IPS-18a (cell line): Measurements from ENCODE around the gene ZBTB18.

Experiments
- H3K27ac ChIP-seq: one replicate; pipeline ENCODE4 v1.5.1; 2013; ENCODE audit warnings: low read length
- H3K27me3 ChIP-seq: one replicate; pipeline ENCODE4 v1.6.1; 2013; ENCODE audit warnings: mild to moderate bottlenecking, low read length; ENCODE audit not compliant: control insufficient read depth, insufficient read depth
- H3K36me3 ChIP-seq: one replicate; pipeline ENCODE4 v1.6.1; 2013; ENCODE audit warnings: low read depth, low read length; ENCODE audit not compliant: control insufficient read depth
- H3K4me1 ChIP-seq: one replicate; pipeline ENCODE4 v1.6.1; 2013; ENCODE audit warnings: low read depth, low read length; ENCODE audit not compliant: control insufficient read depth
- H3K4me3 ChIP-seq: one replicate; pipeline ENCODE4 v1.5.1; 2013; ENCODE audit warnings: low read length
- H3K9ac ChIP-seq: one replicate; pipeline ENCODE4 v1.6.1; 2013; ENCODE audit warnings: mild to moderate bottlenecking, low read length, moderate library complexity
- H3K9me3 ChIP-seq: one replicate; pipeline ENCODE4 v1.6.1; 2013; ENCODE audit warnings: low read depth, low read length; ENCODE audit not compliant: control insufficient read depth

The ZBTB18 gene

DNA sequence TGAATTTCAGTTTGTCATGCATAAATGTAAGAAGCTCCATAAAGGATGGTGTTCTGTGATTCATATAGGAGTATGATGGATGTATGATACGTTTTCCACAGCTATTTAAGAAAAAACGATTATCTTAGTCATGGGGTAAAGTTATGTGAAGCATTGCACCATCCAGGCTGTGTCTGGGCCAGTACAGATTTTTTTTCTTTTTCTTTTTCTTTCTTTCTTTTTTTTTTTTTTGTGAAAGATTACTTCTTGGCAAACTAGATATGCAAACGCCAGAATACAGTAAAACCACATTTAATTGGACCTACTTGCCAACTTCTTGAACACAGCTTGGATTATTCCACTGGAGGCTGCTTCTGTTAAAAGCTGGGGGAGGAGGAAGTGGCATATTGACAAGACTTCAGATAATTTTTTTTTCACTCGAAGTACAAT lies 14.9 kb downstream of the ZBTB18 start:
- Histone ChIP-seq H3K36me3 (no peaks in the 10 kb centered on the region), H3K9me3 (no peaks in the 10 kb centered on the region), H3K27me3 (peaks cover 8% of the 10 kb centered on the region), H3K4me1 (peaks cover 18% of the 10 kb centered on the region), H3K4me3 (no peak overlapping the region), H3K9ac (no peak overlapping the region), H3K27ac (no peak overlapping the region)

DNA sequence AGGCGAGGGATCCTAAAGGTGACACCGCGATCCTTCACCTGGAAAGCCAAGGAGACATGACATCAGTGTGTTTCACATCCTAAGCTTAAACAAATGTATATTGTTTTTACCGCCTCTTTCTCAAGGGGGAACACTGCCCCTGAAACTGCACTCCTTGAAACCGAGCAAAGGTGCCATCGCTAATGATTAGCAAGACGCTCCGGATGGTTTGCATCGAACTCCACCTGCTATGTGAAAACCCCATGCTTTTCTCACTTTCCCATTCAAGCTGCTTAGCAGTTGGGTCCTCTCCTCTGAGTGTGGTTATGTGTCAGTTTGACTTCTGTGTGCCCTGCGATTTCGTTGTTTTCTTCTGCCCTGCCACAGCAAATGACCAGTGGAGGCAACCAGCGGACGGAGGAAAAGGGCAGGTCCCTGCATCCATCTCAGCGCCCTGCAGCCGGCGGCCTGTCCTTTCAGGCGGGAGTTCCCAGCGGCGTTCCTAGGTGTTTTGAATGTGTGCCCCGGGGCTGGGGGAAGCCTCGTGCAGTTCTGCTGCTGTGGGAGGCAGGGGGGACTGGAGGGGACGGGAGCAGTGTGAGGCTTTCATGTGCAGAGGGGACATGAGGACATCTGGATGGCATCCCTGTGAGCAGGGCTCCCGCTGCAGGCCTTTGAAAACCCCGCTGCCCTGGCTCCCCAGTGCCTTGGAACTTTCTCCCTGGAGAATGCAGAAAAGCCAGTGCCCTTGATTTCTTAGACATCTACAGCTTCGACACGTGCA lies 16.1 kb downstream of the ZBTB18 start:
- Histone ChIP-seq H3K27ac (no peak overlapping the region), H3K9me3 (no peaks in the 10 kb centered on the region), H3K9ac (peak overlapping the region; percentile 5), H3K36me3 (no peaks in the 10 kb centered on the region), H3K4me3 (no peak overlapping the region), H3K27me3 (peaks cover 8% of the 10 kb centered on the region), H3K4me1 (peaks cover 17% of the 10 kb centered on the region)

DNA sequence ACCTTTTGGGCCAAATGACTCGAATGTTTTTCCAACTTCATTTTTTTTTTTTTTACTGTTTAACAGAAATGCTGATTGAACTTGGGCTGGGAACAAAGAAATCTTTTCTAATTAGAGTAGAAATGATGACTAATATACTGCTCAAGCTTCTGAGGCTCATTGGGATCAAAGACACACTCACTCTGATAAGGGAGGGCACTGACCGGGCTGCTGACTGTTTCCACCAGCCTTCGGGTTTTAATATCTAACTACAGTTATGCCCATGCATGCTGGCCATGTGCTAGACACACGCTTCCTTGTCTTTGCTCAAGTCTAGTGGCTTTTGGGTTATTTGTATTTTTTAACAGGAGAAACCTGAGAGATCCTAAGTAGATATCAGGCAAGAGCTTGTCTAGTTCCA lies 16.8 kb downstream of the ZBTB18 start:
- Histone ChIP-seq H3K36me3 (no peaks in the 10 kb centered on the region), H3K9me3 (no peaks in the 10 kb centered on the region), H3K4me3 (no peak overlapping the region), H3K27me3 (peaks cover 8% of the 10 kb centered on the region), H3K9ac (no peak overlapping the region), H3K4me1 (peaks cover 10% of the 10 kb centered on the region), H3K27ac (no peak overlapping the region)

DNA sequence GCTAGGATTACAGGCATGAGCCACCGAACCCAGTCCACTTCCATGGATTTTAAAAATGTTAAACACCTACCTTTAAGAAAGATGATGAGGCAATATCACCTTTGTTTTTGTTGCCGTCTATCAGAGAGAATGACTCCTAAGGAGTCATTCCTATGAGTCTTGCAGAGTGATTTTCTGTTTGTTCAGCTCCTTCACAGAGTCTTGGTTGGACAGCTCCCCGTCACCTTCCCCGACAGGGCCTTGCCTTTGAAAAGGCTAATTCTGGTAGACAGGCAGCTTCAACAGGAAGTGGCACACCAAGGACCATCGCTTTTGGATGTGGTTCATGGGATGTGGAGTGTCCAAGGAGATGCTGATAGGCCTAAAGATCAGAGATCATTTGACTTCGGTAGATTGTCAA lies 17.5 kb downstream of the ZBTB18 start:
- peaks cover 8% of the 10 kb centered on the region for H3K27me3 ChIP-seq
- no peak overlapping the region for H3K4me3 ChIP-seq
- no peaks in the 10 kb centered on the region for H3K9me3 ChIP-seq
- no peak overlapping the region for H3K27ac ChIP-seq
- peaks cover 7% of the 10 kb centered on the region for H3K4me1 ChIP-seq
- no peak overlapping the region for H3K9ac ChIP-seq
- H3K36me3 ChIP-seq = no peaks in the 10 kb centered on the region

DNA sequence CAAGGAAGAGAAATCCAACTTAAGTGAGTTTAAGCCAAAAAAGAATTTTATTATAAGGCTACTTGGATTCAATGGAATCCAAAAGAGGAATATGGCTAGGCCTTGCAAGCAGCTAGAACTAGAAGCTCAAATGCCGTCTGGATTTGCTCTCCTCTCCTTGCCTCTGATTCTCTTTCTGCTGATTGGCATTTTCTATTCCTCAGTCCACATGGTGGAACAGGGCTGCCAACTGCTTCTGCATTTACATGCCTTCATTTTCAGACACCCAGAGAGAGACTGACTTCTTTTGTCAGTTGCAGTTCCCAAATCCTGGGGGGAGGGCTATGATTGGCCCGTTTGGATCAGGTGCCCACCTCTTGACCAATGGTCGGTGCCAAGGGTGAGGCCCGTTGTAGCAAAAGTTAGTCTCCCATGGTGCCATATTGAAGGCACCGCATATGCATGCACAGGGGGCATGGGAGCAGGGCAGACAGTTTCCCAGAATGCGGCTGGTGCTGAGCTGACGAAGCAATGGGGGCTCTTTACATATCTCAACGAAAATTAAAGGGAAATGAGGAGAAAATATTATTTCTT lies 18.3 kb downstream of the ZBTB18 start:
- Histone ChIP-seq H3K9ac (no peak overlapping the region), H3K27me3 (peaks cover 8% of the 10 kb centered on the region), H3K36me3 (no peaks in the 10 kb centered on the region), H3K4me1 (peaks cover 7% of the 10 kb centered on the region), H3K27ac (no peak overlapping the region), H3K4me3 (no peak overlapping the region), H3K9me3 (no peaks in the 10 kb centered on the region)

DNA sequence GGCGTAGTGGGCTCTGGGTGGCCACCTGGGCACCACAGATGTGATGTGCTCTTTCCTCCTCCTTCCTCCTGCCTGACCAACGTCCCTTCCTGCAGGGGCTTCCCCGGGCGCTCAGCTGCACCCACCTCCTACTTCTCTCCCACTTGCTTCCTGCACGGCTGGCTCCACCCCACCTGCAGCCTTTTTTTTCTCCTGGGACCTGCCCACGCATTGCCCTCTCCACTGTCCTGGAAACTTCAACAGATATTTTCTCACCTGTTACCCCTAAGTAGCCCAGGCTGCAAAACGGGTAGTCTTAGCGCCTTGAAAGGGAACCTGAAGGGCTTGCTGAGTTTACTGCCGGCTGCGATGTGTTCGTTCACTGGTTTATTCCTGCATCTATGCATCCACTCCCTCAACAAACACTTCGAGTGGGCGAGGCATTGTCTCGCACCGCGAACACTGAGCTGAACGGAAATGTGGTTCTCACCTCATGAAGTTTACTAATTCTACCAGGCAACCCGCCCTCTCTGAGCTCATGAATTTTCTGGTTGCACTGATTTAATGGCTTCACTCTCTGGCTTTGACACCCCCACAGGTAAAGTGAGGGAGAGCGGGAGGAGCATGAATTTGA lies 23.6 kb downstream of the ZBTB18 start:
- H3K9ac ChIP-seq = no peak overlapping the region
- H3K27ac ChIP-seq = no peak overlapping the region
- peaks cover 14% of the 10 kb centered on the region for H3K4me1 ChIP-seq
- no peaks in the 10 kb centered on the region for H3K27me3 ChIP-seq
- no peak overlapping the region for H3K4me3 ChIP-seq
- H3K36me3 ChIP-seq = no peaks in the 10 kb centered on the region
- H3K9me3 ChIP-seq = no peaks in the 10 kb centered on the region

DNA sequence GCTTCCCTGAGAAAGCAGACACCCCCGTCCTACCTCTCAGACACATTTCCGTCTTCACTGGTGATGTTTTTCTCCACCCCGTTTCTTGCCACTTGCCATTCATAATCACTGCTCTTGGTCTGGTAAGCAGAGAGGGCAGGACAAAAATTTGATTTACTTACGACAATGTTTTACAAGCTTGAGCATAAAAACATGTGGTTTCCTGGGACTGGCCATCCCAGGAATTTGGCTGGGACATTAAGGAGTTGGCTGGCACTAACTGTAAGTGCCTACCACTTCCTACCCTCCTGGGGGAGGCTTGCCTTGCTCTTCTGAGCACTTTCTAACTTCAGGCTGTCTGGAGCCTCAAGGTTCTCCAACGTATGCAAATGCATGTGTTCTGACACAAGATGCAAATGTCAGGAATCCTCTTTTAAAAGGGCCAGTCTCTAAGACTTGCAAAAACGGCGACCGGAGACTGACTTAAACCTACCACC lies 24.2 kb downstream of the ZBTB18 start:
- no peak overlapping the region for H3K27ac ChIP-seq
- no peaks in the 10 kb centered on the region for H3K27me3 ChIP-seq
- no peaks in the 10 kb centered on the region for H3K9me3 ChIP-seq
- H3K4me3 ChIP-seq = no peak overlapping the region
- H3K9ac ChIP-seq = no peak overlapping the region
- peaks cover 14% of the 10 kb centered on the region for H3K4me1 ChIP-seq
- no peaks in the 10 kb centered on the region for H3K36me3 ChIP-seq

DNA sequence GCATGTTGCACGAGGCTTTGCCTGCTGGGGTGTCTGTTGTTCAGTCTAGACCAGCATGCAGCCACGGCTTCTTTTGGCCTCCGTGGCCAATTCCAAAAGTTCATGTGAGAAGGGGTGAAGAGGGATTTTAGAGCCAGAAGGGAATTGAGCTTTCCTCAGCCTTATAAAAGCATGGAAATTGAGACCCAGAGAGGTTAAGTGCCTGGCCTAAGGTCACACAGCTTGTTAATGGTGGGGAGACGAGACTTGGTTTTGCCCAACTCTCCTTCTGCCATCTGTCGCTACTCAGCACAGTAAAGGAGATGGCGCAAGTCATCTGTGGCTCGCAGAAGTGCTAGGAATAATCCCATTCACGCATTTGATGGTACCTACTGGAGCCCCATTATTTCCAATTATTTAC lies 25.7 kb downstream of the ZBTB18 start:
- no peak overlapping the region for H3K27ac ChIP-seq
- no peak overlapping the region for H3K9ac ChIP-seq
- no peaks in the 10 kb centered on the region for H3K36me3 ChIP-seq
- H3K4me1 ChIP-seq = peaks cover 14% of the 10 kb centered on the region
- H3K9me3 ChIP-seq = no peaks in the 10 kb centered on the region
- no peak overlapping the region for H3K4me3 ChIP-seq
- H3K27me3 ChIP-seq = no peaks in the 10 kb centered on the region

DNA sequence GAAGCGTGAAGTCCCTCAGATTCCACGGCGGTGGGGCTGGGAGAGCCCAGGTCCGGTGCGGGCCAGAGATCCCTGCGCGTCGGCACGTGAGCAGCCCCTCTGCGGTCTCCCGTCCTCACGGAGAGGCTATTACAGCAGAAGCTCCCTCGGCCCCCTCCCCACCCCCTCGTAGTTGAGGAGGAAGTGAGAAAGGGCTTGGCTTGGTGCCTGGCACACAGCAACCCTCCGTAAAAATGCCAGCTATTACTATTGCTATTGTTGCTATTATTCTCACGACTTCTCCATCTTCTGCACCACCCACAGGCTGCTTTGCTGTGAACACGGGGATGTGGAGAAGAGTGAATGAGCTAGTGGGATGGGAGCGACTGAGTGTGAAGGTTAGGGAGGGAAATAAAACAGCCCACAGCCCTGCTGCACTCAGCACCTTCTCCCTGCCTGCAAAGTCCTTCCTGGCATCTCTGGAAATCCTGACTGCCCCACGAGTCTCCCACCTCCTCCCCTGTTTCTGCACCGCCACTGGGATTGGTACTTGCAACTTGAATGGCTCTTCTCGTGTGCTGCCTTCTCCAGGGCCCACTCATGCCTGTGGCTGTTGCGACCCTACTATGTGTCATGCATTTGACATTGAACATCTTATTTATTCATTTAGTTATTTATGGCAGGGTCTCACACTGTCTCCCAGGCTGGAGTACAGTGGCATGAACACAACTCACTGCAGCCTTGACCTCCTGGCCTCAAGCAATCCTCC lies 26.6 kb downstream of the ZBTB18 start:
- Histone ChIP-seq H3K27ac (no peak overlapping the region), H3K27me3 (no peaks in the 10 kb centered on the region), H3K4me3 (no peak overlapping the region), H3K9ac (no peak overlapping the region), H3K9me3 (no peaks in the 10 kb centered on the region), H3K36me3 (no peaks in the 10 kb centered on the region), H3K4me1 (peaks cover 14% of the 10 kb centered on the region)

DNA sequence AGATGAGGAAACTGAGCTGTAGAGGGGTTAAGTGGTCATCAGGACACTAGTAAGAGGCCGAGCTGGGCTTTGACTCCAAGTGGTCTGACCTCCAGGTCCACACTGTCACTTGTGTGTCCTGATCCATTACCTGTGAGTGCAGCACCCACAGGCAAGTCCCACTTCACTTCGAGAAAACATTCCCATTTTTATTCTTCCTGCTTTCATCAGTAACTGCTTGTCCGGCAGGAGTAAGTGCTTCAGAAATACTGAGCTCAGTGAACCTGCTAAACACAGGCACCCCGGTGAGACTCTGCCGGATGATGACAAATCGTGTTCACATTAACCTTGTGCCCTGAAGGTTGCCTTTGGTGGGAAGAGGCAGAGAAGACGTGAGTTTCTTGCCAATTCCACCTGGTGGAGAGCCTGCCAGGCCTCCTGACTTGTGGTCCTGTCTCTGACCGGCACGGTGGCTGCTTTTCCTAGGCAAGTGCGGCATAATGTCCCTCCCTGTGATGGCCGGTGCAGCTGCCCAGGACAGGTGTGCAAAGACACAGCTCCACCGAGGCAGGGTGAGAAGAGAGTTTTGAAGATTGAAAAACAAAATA lies 29.4 kb downstream of the ZBTB18 start:
- no peaks in the 10 kb centered on the region for H3K27me3 ChIP-seq
- H3K9ac ChIP-seq = no peak overlapping the region
- no peaks in the 10 kb centered on the region for H3K9me3 ChIP-seq
- no peak overlapping the region for H3K27ac ChIP-seq
- no peak overlapping the region for H3K4me3 ChIP-seq
- H3K4me1 ChIP-seq = peaks cover 4% of the 10 kb centered on the region
- no peaks in the 10 kb centered on the region for H3K36me3 ChIP-seq

DNA sequence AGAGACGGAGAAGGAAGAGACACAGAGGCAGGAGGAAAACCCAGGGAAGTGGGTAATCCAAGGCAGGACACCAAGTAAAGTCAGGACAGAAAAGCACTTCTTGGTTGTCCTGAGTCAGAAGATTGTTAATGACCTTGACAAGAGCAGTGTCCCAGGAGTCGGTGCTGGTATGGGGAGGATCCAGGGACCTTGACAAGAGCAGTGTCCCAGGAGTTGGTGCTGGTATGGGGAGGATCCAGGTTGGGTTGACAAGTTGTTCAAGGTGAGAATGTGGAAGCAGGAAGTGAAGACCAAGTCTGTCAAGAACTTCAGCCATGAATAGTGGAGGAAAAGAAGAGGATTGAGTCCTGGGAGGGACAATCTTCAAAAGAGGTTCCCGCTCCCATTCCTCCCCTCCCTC lies 31.9 kb downstream of the ZBTB18 start:
- H3K27ac ChIP-seq = no peak overlapping the region
- H3K27me3 ChIP-seq = no peaks in the 10 kb centered on the region
- H3K4me3 ChIP-seq = no peak overlapping the region

More for the DNA sequence above, 31.9 kb downstream of the ZBTB18 start:
- Histone ChIP-seq H3K36me3 (no peaks in the 10 kb centered on the region), H3K4me1 (no peaks in the 10 kb centered on the region), H3K9ac (no peak overlapping the region), H3K9me3 (no peaks in the 10 kb centered on the region)
